Heart right ventricle (tissue), 16 donors: ENCODE measurements around the gene CDC45. TPM values are rescaled to one million over a fixed set of nuclear protein-coding genes. Genes with fewer than 3 reads are reported as not detected.

ENCODE experiments used
- ATAC-seq, 8 donors: fragments of 200-7000 bp; cut with Tn5 transposase; one replicate each; pipeline ENCODE4 v1.9.1; 2020; ENCODE audit warnings: mild to moderate bottlenecking in 8 of 8, moderate library complexity in 8 of 8, moderate number of reproducible peaks in 1 of 8
- DNase-seq, 2 donors: peaks; one replicate each; pipeline ENCODE4 v3.0.0-alpha.2; 2020
- H3K27ac ChIP-seq, 10 donors: fragments of 200-600 bp; sonication (generic) in 2 of 10; one replicate each; pipeline versions ENCODE4 v1.5.0 to v1.8.0; 2020 to 2022; ENCODE audit warnings: mild to moderate bottlenecking in 3 of 10
- H3K27me3 ChIP-seq, 7 donors: fragments of 200-600 bp; one replicate each; pipeline ENCODE4 v1.8.0; 2021 to 2022; ENCODE audit warnings: mild to moderate bottlenecking in 2 of 7
- H3K36me3 ChIP-seq, 9 donors: fragments of 200-600 bp; sonication (generic) in 1 of 9; one replicate each; pipeline versions ENCODE4 v1.5.0 to v1.8.0; 2020 to 2022; ENCODE audit warnings: mild to moderate bottlenecking in 2 of 9
- H3K4me1 ChIP-seq, 9 donors: fragments of 200-600 bp; sonication (generic) in 1 of 9; one replicate each; pipeline versions ENCODE4 v1.5.0 to v1.8.0; 2020 to 2022; ENCODE audit warnings: mild to moderate bottlenecking in 4 of 9
- H3K4me3 ChIP-seq, 10 donors: fragments of 200-600 bp; sonication (generic) in 2 of 10; one replicate each; pipeline versions ENCODE4 v1.5.0 to v1.8.0; 2020 to 2022; ENCODE audit warnings: mild to moderate bottlenecking in 7 of 10, moderate library complexity in 2 of 10
- H3K9me3 ChIP-seq, 11 donors: fragments of 200-600 bp in 10 of 11; sonication (generic) in 2 of 11; one replicate each; pipeline versions ENCODE4 v1.5.0 to v1.8.0; 2013 to 2022; ENCODE audit warnings: mild to moderate bottlenecking in 2 of 11, control low read depth in 1 of 11, moderate library complexity in 1 of 11
- WGBS, 2 donors: extraction: QIAGEN DNeasy Blood & Tissue Kit; methylation state at CpG; one replicate each; pipeline ENCODE4 v1.1.7; 2013; ENCODE audit warnings: inconsistent platforms in 1 of 2; 5-methylcytosine and 5-hydroxymethylcytosine counted together
- intact Hi-C, 10 donors: fragments of 100-400 bp; cut with DNase I; formaldehyde crosslinking; loops; one replicate each; pipeline versions ENCODE4 v1.11.1 to v1.14.2; 2022
- long read RNA-seq, 3 donors: library from polyadenylated mRNA; unstranded; transcript quantifications; one replicate each; pipeline ENCODE4 v2.0.0, GENCODE V29; 2020 to 2021
- polyA plus RNA-seq, 2 donors: library from polyadenylated mRNA; stranded (reverse); fragments of 200-250 nt; gene quantifications; one replicate each; pipeline ENCODE4 v1.2.3, GENCODE V29; 2013
- total RNA-seq, 10 donors: library from RNA; stranded (reverse); fragmentation: NEBNext Ultra II Directional in 3 of 10; extraction: Animal tissue kit (Norgen Biotek cat#: 25700) in 3 of 10; gene quantifications; one replicate each; pipeline versions ENCODE4 v1.2.1 to v1.2.4, GENCODE V29; 2021 to 2023
- TF ChIP-seq, protein P1 (sequence below), 9 donors: fragments of 200-600 bp; sonication (generic) in 2 of 9; IDR thresholded peaks; one replicate each; pipeline versions ENCODE4 v1.5.0 to v1.8.0; 2021 to 2022; ENCODE audit warnings: antibody characterized with exemption in 9 of 9, mild to moderate bottlenecking in 5 of 9, moderate library complexity in 1 of 9
- donor health status: Arrhythmogenic right ventricular cardiomyopathy.
- donor health status: ischemic (EF 13 %, LVEDD 7.1; RV severe dilation, severe dysfunction).
- donor health status: healthy with polysubstance abuse.
- donor health status: DM: no; HTN: yes; CAD: no.
- donor health status: DM: no; HTN: no; CAD: no.
- donor health status: ischemic (EF 25% LVEDD 6.9; RV normal size, moderate dysfunction).
- donor health status: ischemic (EF 25% LVEDD 5.7; RV mildly dilated, moderate dysfunction).
- donor health status: healthy.
- donor health status: DM: yes; HTN: yes; CAD: no.
- donor health status: Ischemic cardiomyopathy.
- donor health status: ischemic (EF 35%, LVEDD 5.7; RV mildly dilated, moderate dysfunction).
- donor health status: nonischemic (EF 11% LVEDD 7.7; RV severe dilation, severe dysfunction).
- donor health status: DM: yes; HTN: yes; CAD: no.
- donor health status: PGD.
- donor health status: ischemic (EF 29% LVEDD 5.4; RV normal size, mild dysfunction).
- donor health status: nonischemic (EF 23%, LVEDD 6.1; RV moderate dilation, normal function).

CDC45 gene, protein sequence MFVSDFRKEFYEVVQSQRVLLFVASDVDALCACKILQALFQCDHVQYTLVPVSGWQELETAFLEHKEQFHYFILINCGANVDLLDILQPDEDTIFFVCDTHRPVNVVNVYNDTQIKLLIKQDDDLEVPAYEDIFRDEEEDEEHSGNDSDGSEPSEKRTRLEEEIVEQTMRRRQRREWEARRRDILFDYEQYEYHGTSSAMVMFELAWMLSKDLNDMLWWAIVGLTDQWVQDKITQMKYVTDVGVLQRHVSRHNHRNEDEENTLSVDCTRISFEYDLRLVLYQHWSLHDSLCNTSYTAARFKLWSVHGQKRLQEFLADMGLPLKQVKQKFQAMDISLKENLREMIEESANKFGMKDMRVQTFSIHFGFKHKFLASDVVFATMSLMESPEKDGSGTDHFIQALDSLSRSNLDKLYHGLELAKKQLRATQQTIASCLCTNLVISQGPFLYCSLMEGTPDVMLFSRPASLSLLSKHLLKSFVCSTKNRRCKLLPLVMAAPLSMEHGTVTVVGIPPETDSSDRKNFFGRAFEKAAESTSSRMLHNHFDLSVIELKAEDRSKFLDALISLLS
- 1 to 10 TPM in 2 of 10 donors, under 1 TPM in 4, not detected in 4; 0.21 to 3.4 (median 0.69) TPM for total RNA-seq
- polyA plus RNA-seq: under 1 TPM; 0.15 to 0.54 TPM
- long read RNA-seq, donor 1: 0 reads
- long read RNA-seq, donor 2: 0 reads
- long read RNA-seq, donor 3: 0 reads

DNA sequence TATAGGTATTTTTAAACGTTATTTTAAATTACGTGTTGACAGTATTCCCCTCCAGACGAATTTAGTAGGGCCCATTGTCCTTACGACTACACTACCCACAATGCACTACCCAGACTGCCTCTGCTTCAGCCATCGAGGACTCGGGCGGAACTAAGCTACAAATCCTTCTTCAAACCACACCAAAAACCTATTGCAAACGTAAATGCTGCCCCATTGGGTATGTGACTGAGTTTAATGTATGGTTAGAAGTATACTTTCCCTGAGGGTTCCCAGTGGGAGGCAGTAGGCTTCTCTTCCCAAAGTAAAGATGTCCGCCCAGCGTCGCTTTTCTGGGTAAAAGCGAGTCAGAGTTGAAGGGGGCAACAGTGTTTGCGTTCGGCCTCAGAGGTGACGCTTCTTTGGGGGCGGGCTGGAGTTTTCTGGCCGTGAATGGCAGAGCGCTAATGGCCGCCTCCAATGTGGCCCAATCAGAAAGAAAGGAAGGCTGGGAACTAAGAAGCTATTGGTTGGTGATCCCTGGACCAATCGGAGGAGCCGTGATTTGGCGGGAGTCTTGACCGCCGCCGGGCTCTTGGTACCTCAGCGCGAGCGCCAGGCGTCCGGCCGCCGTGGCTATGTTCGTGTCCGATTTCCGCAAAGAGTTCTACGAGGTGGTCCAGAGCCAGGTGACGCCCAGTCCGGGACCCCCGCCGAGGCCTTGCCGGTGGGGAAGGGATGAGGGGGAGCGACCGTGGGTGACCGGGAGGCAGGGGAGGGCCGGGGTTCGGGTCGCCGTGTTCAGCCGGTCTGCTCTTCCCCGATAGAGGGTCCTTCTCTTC is at the start of gene CDC45:
TSS of gene CDC45 (plus strand) at position 566 of the 818 bp plus-strand sequence. CDS start at position 615, 49 bp downstream.
- TF ChIP-seq, protein P1, sequence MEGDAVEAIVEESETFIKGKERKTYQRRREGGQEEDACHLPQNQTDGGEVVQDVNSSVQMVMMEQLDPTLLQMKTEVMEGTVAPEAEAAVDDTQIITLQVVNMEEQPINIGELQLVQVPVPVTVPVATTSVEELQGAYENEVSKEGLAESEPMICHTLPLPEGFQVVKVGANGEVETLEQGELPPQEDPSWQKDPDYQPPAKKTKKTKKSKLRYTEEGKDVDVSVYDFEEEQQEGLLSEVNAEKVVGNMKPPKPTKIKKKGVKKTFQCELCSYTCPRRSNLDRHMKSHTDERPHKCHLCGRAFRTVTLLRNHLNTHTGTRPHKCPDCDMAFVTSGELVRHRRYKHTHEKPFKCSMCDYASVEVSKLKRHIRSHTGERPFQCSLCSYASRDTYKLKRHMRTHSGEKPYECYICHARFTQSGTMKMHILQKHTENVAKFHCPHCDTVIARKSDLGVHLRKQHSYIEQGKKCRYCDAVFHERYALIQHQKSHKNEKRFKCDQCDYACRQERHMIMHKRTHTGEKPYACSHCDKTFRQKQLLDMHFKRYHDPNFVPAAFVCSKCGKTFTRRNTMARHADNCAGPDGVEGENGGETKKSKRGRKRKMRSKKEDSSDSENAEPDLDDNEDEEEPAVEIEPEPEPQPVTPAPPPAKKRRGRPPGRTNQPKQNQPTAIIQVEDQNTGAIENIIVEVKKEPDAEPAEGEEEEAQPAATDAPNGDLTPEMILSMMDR (IDR thresholded peaks at IDR 0.05): no peak
- ATAC-seq (peak; percentile 95 to 99 (median 98)), DNase-seq (peak; percentile 93 to 98)
- H3K27ac ChIP-seq: peak within 1 kb of the TSS; percentile 93 to 100 (median 98)
- H3K9me3 ChIP-seq: no peaks in the 10 kb centered on the region
- H3K4me1 ChIP-seq: peaks cover 3 to 45% (median 31%) of the 10 kb centered on the region in 9 donors
- H3K27me3 ChIP-seq: no peaks in the 10 kb centered on the region
- peak within 1 kb of the TSS; percentile 58 to 95 (median 86) for H3K4me3 ChIP-seq
- 0 to 1% methylated on average over 50 of the region's 50 CpGs for WGBS, 2 donors
- intact Hi-C loops: loop anchor here in 8 of 10 donors (1.0 to 10.0 kb wide), 14 partner anchors 32 to 335 kb away; partner anchors contain the start of genes HIRA (in 3 of the 8), MRPL40 (in 3 of the 8), ESS2 (in 2 of the 8) and SLC25A1 (in 2 of the 8)
- H3K36me3 ChIP-seq: peaks cover 0 to 17% (median 2%) of the 10 kb centered on the region in 9 donors

DNA sequence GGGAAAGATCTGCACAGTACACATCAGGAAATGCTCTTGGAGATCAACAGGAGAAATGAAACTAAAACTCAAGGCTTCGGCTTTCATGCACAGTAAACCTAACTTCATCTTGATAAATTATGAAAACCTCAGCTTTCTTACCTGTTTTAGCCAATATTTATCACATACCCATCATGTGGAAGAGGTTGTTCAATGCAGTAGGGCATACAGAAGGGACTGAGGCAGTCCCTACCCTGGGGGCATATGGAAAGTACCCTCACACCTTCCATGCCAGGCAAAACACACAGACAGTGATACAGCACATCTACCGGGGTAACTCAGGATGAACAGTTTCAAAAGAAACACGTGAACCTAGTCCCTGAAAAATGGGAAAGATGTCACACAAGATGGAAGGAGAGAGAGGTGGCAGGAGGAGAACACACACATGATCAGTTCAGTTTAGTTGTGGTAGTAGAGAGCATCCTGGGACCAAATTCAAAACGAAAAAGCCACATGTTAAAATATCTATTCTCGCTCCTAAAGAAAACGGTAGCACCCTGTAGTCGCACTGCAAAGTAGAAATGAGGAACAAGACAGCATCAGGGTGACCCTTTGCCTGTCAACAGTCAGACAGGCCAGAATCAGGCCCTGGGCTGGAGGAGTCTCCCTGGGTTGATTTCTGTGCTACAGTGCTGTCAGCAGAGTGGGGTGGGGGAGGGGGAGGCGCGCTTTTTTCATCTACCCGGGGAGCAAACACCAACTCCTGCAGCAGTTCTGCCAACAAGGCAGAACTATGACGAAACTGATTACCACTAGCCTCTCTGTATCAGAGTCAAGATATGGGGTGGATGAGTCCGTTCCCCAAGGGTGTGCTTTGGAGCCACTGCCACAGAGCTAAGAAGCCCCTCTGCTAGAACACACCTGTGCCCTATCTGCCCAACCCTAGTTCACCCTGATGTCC is 49.5 kb upstream of the CDC45 start:
- DNase-seq (peak; percentile 15 to 28), ATAC-seq (no peak)
- Histone ChIP-seq H3K9me3 (no peaks in the 10 kb centered on the region), H3K4me1 (peaks cover 7 to 64% (median 41%) of the 10 kb centered on the region in 9 donors), H3K4me3 (peak overlapping the region; percentile 65 to 94 (median 80)), H3K27ac (peak overlapping the region in 9 of 10 donors; percentile 70 to 99 (median 93)), H3K36me3 (peaks cover 0 to 17% (median 8%) of the 10 kb centered on the region in 9 donors), H3K27me3 (no peaks in the 10 kb centered on the region)
- 10 to 11% methylated on average over 12 of the region's 12 CpGs for WGBS, 2 donors
- TF ChIP-seq, protein P1 (IDR thresholded peaks at IDR 0.05): no peak
- intact Hi-C loops: loop anchor here in 6 of 10 donors (2.0 to 10.0 kb wide), 5 partner anchors 47 to 253 kb away; partner anchors contain the start of genes CDC45 (in 3 of the 6), UFD1 (in 3 of the 6), CLTCL1 (in 2 of the 6) and SLC25A1 (in 2 of the 6)

DNA sequence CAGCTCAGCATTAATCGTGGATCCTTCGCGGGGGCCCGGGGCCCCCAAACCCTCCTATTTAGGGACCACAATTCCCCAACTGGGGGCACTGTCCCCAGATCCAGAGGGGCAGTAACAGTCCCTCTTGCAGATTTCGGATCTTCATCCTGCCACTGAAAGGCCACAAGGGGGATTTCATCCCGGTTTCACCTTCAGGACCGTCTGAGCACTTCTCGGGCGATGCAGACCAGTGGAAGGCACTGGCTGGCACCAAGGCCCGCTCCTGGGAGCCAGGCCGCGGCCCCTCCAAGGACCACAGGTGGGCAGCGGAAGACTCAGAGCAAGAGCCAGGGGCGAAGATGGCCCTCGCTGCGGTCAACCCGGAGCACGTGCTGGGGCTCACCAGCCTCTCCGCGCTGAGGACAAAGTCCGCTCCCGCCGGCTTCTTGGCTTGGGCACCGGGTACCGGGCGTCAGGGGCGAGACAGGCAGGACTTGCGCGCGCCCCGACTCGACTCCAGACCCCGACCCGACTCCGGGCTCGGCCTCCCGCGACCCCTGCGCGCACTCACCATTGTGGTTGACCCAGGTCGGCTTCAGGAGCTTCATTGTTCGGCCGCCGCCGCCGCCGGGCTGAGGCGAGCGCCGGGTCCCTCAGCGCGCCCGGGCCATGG is 48.7 kb upstream of the CDC45 start:
- H3K27ac ChIP-seq: peak overlapping the region in 9 of 10 donors; percentile 70 to 99 (median 93)
- TF ChIP-seq, protein P1 (IDR thresholded peaks at IDR 0.05): peak in 1 of 9 donors; percentile 22
- 0 to 1% methylated on average over 42 to 53 of the region's 53 CpGs for WGBS, 2 donors
- DNase-seq (peak in 1 of 2 donors; percentile 40), ATAC-seq (no peak)
- H3K4me1 ChIP-seq: peaks cover 7 to 56% (median 40%) of the 10 kb centered on the region in 9 donors
- H3K27me3 ChIP-seq: no peaks in the 10 kb centered on the region
- H3K36me3 ChIP-seq: peaks cover 0 to 25% (median 16%) of the 10 kb centered on the region in 9 donors
- intact Hi-C loops: loop anchor here in 6 of 10 donors (2.0 to 10.0 kb wide), 5 partner anchors 46 to 254 kb away; partner anchors contain the start of genes CDC45 (in 3 of the 6), UFD1 (in 3 of the 6), CLTCL1 (in 2 of the 6) and SLC25A1 (in 2 of the 6)
- no peaks in the 10 kb centered on the region for H3K9me3 ChIP-seq
- H3K4me3 ChIP-seq: peak overlapping the region; percentile 65 to 94 (median 80)
